CD4-positive, alpha-beta T cell treated with Interleukin-10 for 1 hour (primary cell): ENCODE data around the gene UBE2Q2.
A peak's percentile ranks its signal among the peaks of the same experiment; 100 is the strongest.
"Not testable (repeated sequence)": the region's sequence is repeated elsewhere in the genome, so short reads cannot be mapped to it uniquely, and the experiment has no call there.

Source experiments
- DNase-seq: peaks from one replicate; pipeline ENCODE4 v3.0.0-alpha.2; 2020

Gene UBE2Q2

GRCh38 chr15:75827691-75828090, 15.6 kb upstream of the UBE2Q2 start:
- DNase-seq = no peak

GRCh38 chr15:75828429-75828828, 14.8 kb upstream of the UBE2Q2 start:
- DNase-seq = no peak

- no peak for DNase-seq
Observed at GRCh38 chr15:75830910-75831805, 12.1 kb upstream of the UBE2Q2 start.

- DNase-seq = no peak
Observed at GRCh38 chr15:75831806-75832102, 11.5 kb upstream of the UBE2Q2 start.

GRCh38 chr15:75832114-75832513, 11.1 kb upstream of the UBE2Q2 start:
- no peak for DNase-seq

GRCh38 chr15:75834021-75834420, 9.2 kb upstream of the UBE2Q2 start:
- no peak for DNase-seq

- no peak for DNase-seq
Observed at GRCh38 chr15:75835990-75836958, 7.0 kb upstream of the UBE2Q2 start.

- DNase-seq = peak; percentile 54
Observed at GRCh38 chr15:75836959-75837334, 6.3 kb upstream of the UBE2Q2 start.

GRCh38 chr15:75840659-75841058, 2.6 kb upstream of the UBE2Q2 start:
- no peak for DNase-seq

- DNase-seq = no peak
Observed at GRCh38 chr15:75841626-75842025, 1.6 kb upstream of the UBE2Q2 start.

GRCh38 chr15:75843678-75844581, 683 bp downstream of the UBE2Q2 start:
- DNase-seq = peak; percentile 51

- DNase-seq = peak; percentile 41
Observed at GRCh38 chr15:75844629-75845335, 1.5 kb downstream of the UBE2Q2 start.

- DNase-seq = no peak
Observed at GRCh38 chr15:75849167-75849566, 5.9 kb downstream of the UBE2Q2 start.

GRCh38 chr15:75850708-75851107, 7.5 kb downstream of the UBE2Q2 start:
- DNase-seq = no peak

GRCh38 chr15:75851566-75851965, 8.3 kb downstream of the UBE2Q2 start:
- DNase-seq = not testable (repeated sequence)

GRCh38 chr15:75857886-75858285, 14.6 kb downstream of the UBE2Q2 start:
- no peak for DNase-seq

- DNase-seq = no peak
Observed at GRCh38 chr15:75861750-75862402, 18.6 kb downstream of the UBE2Q2 start.

GRCh38 chr15:75862796-75863195, 19.5 kb downstream of the UBE2Q2 start:
- DNase-seq = no peak

- no peak for DNase-seq
Observed at GRCh38 chr15:75864213-75865059, 21.2 kb downstream of the UBE2Q2 start.

- DNase-seq = not testable (repeated sequence)
Observed at GRCh38 chr15:75866045-75866444, 22.8 kb downstream of the UBE2Q2 start.

- no peak for DNase-seq
Observed at GRCh38 chr15:75866916-75867315, 23.7 kb downstream of the UBE2Q2 start.
